GM12865 (cell line): ENCODE results near the gene TRIM32.

Experiments used
- DNase-seq: peaks from one replicate; pipeline ENCODE4 v3.0.0; 2010; ENCODE audit warnings: low read depth
- H3K4me3 ChIP-seq: 2 replicates; pipeline ENCODE4 v1.5.1; 2011; ENCODE audit warnings: mild to moderate bottlenecking, low read depth, low read length, control low read depth
- CTCF ChIP-seq: IDR thresholded peaks from 2 replicates; pipeline ENCODE4 v1.5.1; 2011; ENCODE audit warnings: low read length, control low read depth, low read depth, inconsistent platforms; ENCODE audit not compliant: insufficient read depth; ENCODE audit errors: missing control alignments

Gene TRIM32

GRCh38 chr9:116715751-116716150, 28.6 kb downstream of the TRIM32 start:
- no peak for DNase-seq
- no peak overlapping the region for H3K4me3 ChIP-seq
- TF ChIP-seq CTCF = no peak

GRCh38 chr9:116716438-116716837, 29.3 kb downstream of the TRIM32 start:
- DNase-seq = no peak
- no peak overlapping the region for H3K4me3 ChIP-seq
- no peak for TF ChIP-seq CTCF

- no peak for DNase-seq
- TF ChIP-seq CTCF = no peak
- no peak overlapping the region for H3K4me3 ChIP-seq
Measured at GRCh38 chr9:116717150-116717549, 30.0 kb downstream of the TRIM32 start.

- H3K4me3 ChIP-seq = no peak overlapping the region
- TF ChIP-seq CTCF = no peak
- DNase-seq = no peak
Measured at GRCh38 chr9:116718111-116718510, 31.0 kb downstream of the TRIM32 start.

- no peak for TF ChIP-seq CTCF
- H3K4me3 ChIP-seq = no peak overlapping the region
- no peak for DNase-seq
Measured at GRCh38 chr9:116720111-116720510, 33.0 kb downstream of the TRIM32 start.

- no peak for DNase-seq
- no peak for TF ChIP-seq CTCF
- H3K4me3 ChIP-seq = no peak overlapping the region
Measured at GRCh38 chr9:116721411-116721810, 34.3 kb downstream of the TRIM32 start.

GRCh38 chr9:116721944-116722343, 34.8 kb downstream of the TRIM32 start:
- no peak overlapping the region for H3K4me3 ChIP-seq
- no peak for TF ChIP-seq CTCF
- DNase-seq = no peak
